Hepatocyte (in vitro differentiated cells): ENCODE measurements around the gene ERICH6.

ENCODE experiments used
- CTCF ChIP-seq: fragments of 200-600 bp; sonication (generic); IDR thresholded peaks from 2 replicates; pipeline ENCODE4 v1.5.1; 2016; ENCODE audit warnings: antibody characterized with exemption, mild to moderate bottlenecking; ENCODE audit not compliant: poor library complexity
- EZH2phosphoT487 ChIP-seq: fragments of 200-600 bp; sonication (generic); IDR thresholded peaks from one replicate; pipeline ENCODE4 v1.6.1; 2018; ENCODE audit warnings: antibody characterized with exemption, mild to moderate bottlenecking, low read depth, moderate library complexity; ENCODE audit not compliant: unreplicated experiment, severe bottlenecking

GRCh38 chr3:150742679-150743078 is 39.0 kb upstream of the ERICH6 start:
- TF ChIP-seq CTCF (no peak), EZH2phosphoT487 (no peak)
